ENCODE data around the gene CLEC5A. TPM values are rescaled to one million over a fixed set of nuclear protein-coding genes. Genes with fewer than 3 reads are reported as not detected.

CLEC5A gene
- total and polyA plus RNA-seq, 2 experiments from 2014 or later, result not detected

- no peak for TF ChIP-seq EZH2phosphoT487 (IDR thresholded peaks at IDR 0.05; ENCODE audit: low read depth, severe bottlenecking, unreplicated experiment)
- TF ChIP-seq CTCF (IDR thresholded peaks at IDR 0.05; ENCODE audit: poor library complexity), result no peak
- no peak for TF ChIP-seq EZH2 (IDR thresholded peaks at IDR 0.05; ENCODE audit: borderline replicate concordance)
- no peak for DNase-seq (ENCODE audit: low spot score)
- Histone ChIP-seq H3K27ac (no peak overlapping the region), H3K4me3 (no peak overlapping the region), H2AFZ (no peak overlapping the region), H3K9me3 (ENCODE audit: low read depth) (no peaks in the 10 kb centered on the region), H3K9me2 (replicated peaks; ENCODE audit: insufficient read depth) (no peaks in the 10 kb centered on the region), H3K4me2 (no peak overlapping the region), H4K20me1 (ENCODE audit: insufficient read depth, poor library complexity, severe bottlenecking) (no peaks in the 10 kb centered on the region), H3K36me3 (replicated peaks; ENCODE audit: insufficient read depth, low read depth) (no peaks in the 10 kb centered on the region), H3K4me1 (ENCODE audit: insufficient read depth) (no peaks in the 10 kb centered on the region), H3K27me3 (no peaks in the 10 kb centered on the region), H3K79me2 (no peaks in the 10 kb centered on the region)
- WGBS (ENCODE audit: low lambda C conversion rate, missing lambda C conversion rate), result 87% methylated on average over 3 of the region's 3 CpGs
Observed at GRCh38 chr7:141960687-141961422, 14.1 kb upstream of the CLEC5A start.

- TF ChIP-seq EZH2 (IDR thresholded peaks at IDR 0.05; ENCODE audit: borderline replicate concordance) (no peak), CTCF (IDR thresholded peaks at IDR 0.05; ENCODE audit: poor library complexity) (no peak), EZH2phosphoT487 (IDR thresholded peaks at IDR 0.05; ENCODE audit: low read depth, severe bottlenecking, unreplicated experiment) (no peak)
- 78% methylated on average over 3 of the region's 3 CpGs for WGBS (ENCODE audit: low lambda C conversion rate, missing lambda C conversion rate)
- no peak for DNase-seq (ENCODE audit: low spot score)
Observed at GRCh38 chr7:141956084-141956483, 9.3 kb upstream of the CLEC5A start.

DNA sequence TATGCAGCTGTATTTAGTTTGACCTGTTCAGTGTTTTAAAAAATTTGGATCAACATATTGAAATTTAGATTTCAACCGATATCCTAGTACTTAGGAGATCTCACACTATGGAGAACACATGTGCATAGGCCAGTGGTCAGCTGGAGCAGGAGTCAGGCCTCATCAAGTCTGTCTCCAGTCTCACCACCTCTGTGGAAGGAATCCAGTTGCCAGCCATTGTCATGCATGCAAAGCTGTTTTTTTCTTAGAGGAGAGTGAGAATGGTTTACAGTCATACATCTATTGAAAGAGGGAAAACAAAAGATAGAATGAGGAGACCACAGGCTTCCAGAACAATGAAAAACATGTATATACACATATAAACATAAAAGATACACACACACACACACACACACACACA lies 7.6 kb upstream of the CLEC5A start:
- Histone ChIP-seq H3K4me1 (ENCODE audit: insufficient read depth) (no peaks in the 10 kb centered on the region), H3K9me2 (replicated peaks; ENCODE audit: insufficient read depth) (no peaks in the 10 kb centered on the region), H3K9me3 (ENCODE audit: low read depth) (no peaks in the 10 kb centered on the region), H3K27ac (no peak overlapping the region), H3K36me3 (replicated peaks; ENCODE audit: insufficient read depth, low read depth) (no peaks in the 10 kb centered on the region), H3K27me3 (no peaks in the 10 kb centered on the region), H2AFZ (no peak overlapping the region), H4K20me1 (ENCODE audit: insufficient read depth, poor library complexity, severe bottlenecking) (no peaks in the 10 kb centered on the region), H3K79me2 (no peaks in the 10 kb centered on the region), H3K4me2 (no peak overlapping the region), H3K4me3 (no peak overlapping the region)
- DNase-seq (ENCODE audit: low spot score), result no peak
- TF ChIP-seq EZH2phosphoT487 (IDR thresholded peaks at IDR 0.05; ENCODE audit: low read depth, severe bottlenecking, unreplicated experiment) (no peak), EZH2 (IDR thresholded peaks at IDR 0.05; ENCODE audit: borderline replicate concordance) (no peak), CTCF (IDR thresholded peaks at IDR 0.05; ENCODE audit: poor library complexity) (no peak)
- WGBS (ENCODE audit: low lambda C conversion rate, missing lambda C conversion rate), result 83% methylated on average over 1 of the region's 1 CpG

More at GRCh38 chr7:141956084-141956483, 9.3 kb upstream of the CLEC5A start:
- Histone ChIP-seq H3K36me3 (replicated peaks; ENCODE audit: insufficient read depth, low read depth) (no peaks in the 10 kb centered on the region), H3K4me1 (ENCODE audit: insufficient read depth) (no peaks in the 10 kb centered on the region), H3K4me2 (no peak overlapping the region), H2AFZ (no peak overlapping the region), H3K27me3 (no peaks in the 10 kb centered on the region), H3K9me2 (replicated peaks; ENCODE audit: insufficient read depth) (no peaks in the 10 kb centered on the region), H3K4me3 (no peak overlapping the region), H3K79me2 (no peaks in the 10 kb centered on the region), H3K9me3 (ENCODE audit: low read depth) (no peaks in the 10 kb centered on the region), H4K20me1 (ENCODE audit: insufficient read depth, poor library complexity, severe bottlenecking) (no peaks in the 10 kb centered on the region), H3K27ac (no peak overlapping the region)
